Endometrial microvascular endothelial cells (primary cell): ENCODE data around the gene CACNA1C. TPM values are rescaled to one million over a fixed set of nuclear protein-coding genes. Genes with fewer than 3 reads are reported as not detected.
"Not testable (repeated sequence)": the region's sequence is repeated elsewhere in the genome, so short reads cannot be mapped to it uniquely, and the experiment has no call there.

ENCODE experiments used
- in situ Hi-C: cut with HindIII; loops from 2 replicates; pipeline ENCODE4 v1.10.0; 2017; ENCODE audit warnings: low sequenced_read_pairs, low pct_unique_long_range_greater_than_20kb; ENCODE audit errors: inconsistent ontology term
- total RNA-seq: library from RNA; depleted of rRNA; stranded (reverse); fragments of >200 nt; gene quantifications from one replicate; pipeline ENCODE4 v1.2.3, GENCODE V29; 2015; ENCODE audit errors: inconsistent ontology term

Gene CACNA1C
- total RNA-seq, 1 donor from 2014 or later, result not detected

GRCh38 chr12:2739069-2739468 lies 686.3 kb downstream of the CACNA1C start:
- in situ Hi-C loops, result no loop called here

GRCh38 chr12:2739832-2740641 lies 687.2 kb downstream of the CACNA1C start:
- in situ Hi-C loops, result no loop called here

GRCh38 chr12:2742037-2742436 lies 689.2 kb downstream of the CACNA1C start:
- in situ Hi-C loops, result not testable (repeated sequence)

- in situ Hi-C loops, result no loop called here
These were observed 690.7 kb downstream of the CACNA1C start for GRCh38 chr12:2743478-2743877.

- in situ Hi-C loops, result no loop called here
These were observed 692.9 kb downstream of the CACNA1C start for GRCh38 chr12:2745655-2746054.

Other genes with a start within 250 kb of the CACNA1C start
- not detected for gene LRTM2, start 232.4 kb upstream of the CACNA1C start, total RNA-seq
- gene CACNA2D4, start 134.3 kb upstream of the CACNA1C start, total RNA-seq, result not detected
- 32.5 TPM for gene DCP1B, start 48.5 kb upstream of the CACNA1C start, total RNA-seq